GM18868 (cell line): ENCODE data around the gene HOXC6.
A peak's percentile ranks its signal among the peaks of the same experiment; 100 is the strongest.

Experiments
- ATAC-seq: cut with Tn5 transposase; IDR thresholded peaks from one replicate; pipeline ENCODE4 v1.9.1; 2021; ENCODE audit warnings: mild to moderate bottlenecking, moderate library complexity; ENCODE audit not compliant: unreplicated experiment

Gene HOXC6

DNA sequence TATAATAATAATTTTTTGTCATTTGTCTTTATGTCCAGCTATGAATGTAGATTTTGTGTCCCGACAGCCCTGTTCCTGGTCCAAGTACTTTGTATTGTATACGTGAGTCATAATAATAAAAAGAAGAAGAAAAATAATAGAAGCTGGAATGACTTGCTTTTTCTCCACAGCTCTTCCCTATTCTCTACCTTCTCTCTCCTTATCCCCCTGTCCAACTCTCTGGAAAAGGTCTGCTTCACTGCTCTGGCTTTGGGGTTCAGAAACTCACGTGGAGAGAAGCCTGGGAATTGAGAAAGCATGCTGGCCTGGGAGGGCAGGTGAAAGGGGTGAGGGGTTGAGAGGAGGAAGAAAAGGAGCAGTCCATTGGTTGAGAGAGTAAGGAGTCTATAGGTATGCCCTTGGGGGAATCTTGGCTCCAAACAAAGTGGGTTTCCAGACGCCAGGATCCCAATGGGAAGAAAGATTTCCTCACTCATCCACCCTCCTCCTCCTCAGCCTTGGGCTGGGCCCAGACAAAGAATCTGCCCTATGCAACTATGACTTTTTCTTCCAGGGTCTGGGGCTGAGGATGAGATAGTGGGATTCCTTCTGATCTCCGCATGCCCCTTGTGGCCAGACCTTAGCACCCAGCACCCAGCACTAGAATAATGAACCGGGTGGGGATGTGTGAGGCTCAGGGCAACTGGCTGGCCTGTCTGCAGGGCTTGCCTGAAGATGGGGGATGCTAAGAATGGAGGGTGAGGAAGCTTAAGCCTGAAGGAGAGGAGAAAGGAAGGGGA lies 15.4 kb upstream of the HOXC6 start:
- ATAC-seq, result no peak

DNA sequence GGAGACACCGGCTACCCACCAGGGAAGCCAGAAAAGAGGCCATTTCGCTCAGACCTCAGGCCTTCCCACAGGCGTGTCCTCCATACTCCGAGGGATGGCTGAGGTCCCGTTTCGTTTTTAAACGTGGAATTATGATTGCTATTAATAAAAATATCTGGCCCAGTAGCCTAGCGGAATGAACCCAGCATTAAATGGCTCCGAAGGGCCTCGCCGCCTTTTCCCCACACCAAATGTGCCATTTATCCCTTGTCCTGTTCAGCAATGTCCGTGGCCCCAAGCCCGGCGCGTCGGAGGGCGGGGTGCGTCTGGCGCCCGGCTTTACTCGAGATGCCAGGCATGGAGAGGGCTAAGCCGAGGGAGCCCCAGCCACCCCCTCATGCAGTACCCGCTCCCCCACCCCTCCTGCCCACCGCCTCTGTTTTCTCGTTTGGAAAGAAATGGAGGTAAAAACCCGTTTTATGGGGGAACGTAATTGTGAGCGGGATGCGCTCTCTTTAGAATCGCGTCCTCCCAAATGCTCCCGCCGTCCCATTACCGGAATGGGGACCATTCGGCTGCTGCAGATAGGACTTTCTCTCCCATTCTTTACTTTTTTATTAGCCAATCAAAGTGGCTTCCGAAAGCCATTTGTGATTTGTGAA lies 13.7 kb upstream of the HOXC6 start:
- no peak for ATAC-seq

DNA sequence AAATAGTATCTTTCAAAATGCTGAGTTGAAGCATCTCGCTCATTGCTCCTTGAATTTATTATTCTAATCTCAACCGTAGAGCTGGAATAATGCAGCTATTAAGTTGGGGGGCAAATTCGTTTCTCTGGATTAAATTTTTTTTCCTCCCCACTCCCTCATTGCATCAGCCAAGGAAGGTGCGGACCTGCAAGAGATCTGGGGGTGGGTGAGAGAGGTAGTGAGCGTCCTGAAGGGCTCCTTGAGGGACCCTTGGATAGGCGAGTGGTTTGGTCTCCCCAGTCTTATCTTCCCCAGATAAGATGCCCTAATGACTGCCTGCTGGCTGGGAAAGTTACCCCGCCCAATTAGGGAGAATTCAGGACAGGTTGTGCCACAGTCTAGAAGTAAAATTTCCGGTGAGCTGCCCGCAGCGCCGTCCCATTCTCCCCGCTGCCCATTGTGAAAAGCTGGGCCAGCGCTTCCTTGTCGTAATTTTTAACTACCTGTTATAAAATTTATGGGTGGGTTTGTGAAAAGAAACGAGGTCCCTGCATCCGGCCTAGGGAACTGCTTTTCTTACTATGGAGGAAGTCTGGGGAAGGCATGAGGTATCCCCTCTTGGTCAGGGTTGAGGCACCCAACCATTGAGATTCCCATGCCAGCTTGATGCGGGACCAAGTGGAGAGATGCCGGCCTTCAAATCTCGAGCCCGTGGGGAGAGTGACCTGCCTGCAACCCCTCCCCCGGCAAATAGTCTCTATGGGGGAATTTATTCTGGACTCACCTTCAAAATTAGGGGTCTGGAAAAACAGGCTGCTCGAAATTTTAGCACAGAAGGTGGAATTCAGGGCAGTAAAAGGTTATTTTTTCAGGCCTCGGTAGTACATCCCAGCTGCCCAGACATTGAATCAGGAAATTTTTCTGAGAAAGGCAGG lies 13.0 kb upstream of the HOXC6 start:
- ATAC-seq, result no peak

DNA sequence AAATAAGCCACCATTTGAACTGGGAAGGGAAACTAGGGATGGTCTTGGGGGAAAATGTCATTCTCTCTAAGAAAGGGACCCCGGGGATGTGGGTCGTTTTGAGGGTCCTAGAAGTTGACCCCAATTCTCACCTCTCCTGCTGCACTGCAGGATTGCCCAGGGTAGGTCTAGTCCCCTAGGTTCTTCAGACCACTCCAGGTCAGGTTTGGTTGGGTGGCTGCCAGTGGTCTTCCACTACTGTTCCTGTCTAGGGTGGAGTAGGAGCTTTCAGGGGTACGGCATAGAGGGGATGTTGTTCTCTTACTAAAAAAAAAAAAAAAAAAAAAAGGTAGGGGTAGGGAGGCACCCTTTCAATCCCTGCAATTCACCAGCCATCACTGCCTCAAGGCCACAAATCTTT lies 12.2 kb upstream of the HOXC6 start:
- ATAC-seq, result no peak

DNA sequence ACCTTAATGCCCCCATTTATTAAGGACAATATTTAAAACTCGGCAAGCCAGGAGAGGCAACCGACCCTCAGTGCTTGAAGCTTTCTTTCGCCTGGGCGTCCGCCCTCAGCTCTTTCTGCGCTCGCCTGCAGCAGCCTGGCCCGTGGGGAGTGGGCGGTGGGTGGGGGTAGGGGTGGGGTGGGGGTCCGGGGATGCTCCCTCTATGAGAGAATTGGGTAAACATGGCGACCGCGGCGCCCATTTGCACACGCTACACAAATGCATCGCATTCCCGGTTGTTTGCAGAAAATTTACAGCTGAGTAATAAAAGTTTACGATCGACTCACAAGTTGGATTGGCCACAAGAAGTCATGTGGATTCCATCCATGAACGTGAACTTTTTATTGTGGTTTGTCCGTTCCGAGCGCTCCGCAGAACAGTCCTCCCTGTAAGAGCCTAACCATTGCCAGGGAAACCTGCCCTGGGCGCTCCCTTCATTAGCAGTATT lies 11.7 kb upstream of the HOXC6 start:
- ATAC-seq, result no peak

DNA sequence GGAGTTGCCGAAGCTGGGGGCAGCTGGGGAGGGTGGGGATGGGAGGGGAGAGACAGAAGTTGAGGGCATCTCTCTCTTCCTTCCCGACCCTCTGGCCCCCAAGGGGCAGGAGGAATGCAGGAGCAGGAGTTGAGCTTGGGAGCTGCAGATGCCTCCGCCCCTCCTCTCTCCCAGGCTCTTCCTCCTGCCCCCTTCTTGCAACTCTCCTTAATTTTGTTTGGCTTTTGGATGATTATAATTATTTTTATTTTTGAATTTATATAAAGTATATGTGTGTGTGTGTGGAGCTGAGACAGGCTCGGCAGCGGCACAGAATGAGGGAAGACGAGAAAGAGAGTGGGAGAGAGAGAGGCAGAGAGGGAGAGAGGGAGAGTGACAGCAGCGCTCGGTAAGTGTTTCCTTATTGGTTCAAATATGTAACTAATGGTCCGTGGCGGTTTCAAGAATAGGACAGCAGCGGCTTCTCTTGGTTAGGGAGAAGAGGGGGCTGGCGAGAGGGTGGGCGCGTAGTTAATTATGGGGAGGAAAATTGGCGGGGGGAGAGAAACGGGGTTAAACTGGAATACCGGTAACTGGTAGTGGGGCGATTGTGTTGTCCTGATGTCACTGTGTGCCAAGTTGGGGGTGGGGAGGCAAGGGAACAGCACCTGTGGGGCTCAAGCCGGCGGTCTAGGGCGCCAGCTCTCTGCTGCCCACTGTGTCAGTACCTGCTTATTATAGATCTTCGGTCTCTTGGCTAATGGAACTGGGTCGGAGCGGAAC lies 11.0 kb upstream of the HOXC6 start:
- ATAC-seq, result peak; percentile 26

DNA sequence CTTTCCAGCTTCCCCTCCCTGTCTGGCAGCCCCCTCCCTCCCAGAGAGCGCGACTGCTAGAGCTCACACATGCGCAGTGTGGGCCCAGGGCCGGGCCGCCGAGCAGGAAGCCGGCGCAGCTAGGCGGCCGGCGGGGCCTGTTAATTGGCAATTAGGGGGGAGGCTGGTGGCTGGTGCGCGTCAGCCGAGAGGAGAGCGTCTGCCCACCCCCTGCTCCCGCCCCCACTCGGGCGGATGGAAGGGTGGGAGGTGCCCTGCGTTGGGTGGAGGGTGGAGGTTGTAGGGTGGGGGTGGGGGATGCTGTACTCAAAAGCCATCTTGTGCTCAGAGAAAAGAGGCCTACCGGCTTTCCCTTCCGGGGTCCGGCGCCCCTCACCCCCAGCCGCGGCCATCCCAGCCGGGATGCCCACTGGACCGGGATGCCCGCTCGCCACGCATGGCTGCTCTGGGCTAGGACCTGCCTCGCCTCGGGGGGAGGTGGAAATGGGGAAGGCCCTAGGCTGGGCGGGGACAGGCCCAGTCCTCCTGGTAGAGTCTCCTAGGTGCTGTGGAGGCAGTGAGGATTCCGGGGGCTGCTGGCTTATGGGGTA lies 10.3 kb upstream of the HOXC6 start:
- peak; percentile 79 for ATAC-seq

DNA sequence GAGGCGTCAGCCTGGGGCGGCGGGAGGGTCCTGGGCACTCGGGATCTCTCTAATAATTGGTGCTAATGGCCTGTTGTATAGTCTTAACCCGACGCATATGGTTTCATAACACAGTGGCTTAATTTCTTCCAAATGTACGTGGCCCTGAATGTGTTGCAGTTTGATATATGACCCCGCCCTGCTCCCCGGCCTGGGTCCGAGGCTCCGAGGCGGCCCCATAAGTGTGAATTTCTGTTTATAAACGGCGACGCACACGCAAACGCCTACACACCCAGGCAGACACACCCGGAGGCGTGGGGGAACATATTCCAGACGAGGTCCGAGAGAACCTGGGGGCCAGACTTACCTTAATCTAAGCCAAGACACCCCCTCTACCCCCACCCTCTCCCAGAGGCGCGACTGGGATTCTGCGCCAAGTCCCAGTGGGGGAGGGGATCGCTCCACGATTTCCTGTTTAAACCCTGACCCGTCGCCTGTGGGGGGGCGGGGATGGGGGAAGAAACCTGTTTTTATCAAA lies 9.7 kb upstream of the HOXC6 start:
- no peak for ATAC-seq

DNA sequence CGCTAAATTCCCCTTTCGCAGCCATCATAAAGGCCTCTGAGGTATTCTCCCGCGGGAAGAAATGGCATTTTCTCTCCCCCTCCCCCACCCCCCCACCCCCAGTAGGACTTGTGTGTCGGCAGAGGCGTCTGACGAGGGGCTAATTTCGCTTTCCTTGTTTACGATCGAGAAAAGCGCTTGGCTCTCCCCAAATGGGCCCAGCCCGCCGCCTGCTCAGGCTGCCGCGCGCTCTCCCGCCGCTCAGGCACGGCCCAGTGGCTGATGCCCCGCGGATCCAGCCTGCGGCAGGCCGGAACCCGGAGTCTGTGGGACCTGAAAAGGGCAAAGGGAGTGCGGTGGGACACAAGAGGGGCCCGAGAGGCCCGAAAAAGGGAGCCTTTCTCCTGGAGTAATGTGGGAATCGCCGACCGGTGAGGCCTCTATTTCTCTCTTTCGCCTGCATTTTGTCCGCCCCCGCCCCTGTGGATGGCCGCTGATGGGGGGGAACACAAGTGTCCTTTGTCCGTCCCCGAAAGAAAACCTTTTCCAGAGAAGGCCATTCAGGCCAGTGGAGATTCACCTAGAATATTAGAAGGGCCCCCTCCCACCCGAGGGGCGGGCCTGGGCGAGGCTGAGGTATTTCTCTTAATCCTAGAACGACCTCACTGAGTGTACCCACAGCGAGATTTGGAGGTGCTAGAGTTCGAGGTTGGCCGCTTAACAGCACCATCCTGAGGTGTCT lies 9.0 kb upstream of the HOXC6 start:
- ATAC-seq, result no peak

DNA sequence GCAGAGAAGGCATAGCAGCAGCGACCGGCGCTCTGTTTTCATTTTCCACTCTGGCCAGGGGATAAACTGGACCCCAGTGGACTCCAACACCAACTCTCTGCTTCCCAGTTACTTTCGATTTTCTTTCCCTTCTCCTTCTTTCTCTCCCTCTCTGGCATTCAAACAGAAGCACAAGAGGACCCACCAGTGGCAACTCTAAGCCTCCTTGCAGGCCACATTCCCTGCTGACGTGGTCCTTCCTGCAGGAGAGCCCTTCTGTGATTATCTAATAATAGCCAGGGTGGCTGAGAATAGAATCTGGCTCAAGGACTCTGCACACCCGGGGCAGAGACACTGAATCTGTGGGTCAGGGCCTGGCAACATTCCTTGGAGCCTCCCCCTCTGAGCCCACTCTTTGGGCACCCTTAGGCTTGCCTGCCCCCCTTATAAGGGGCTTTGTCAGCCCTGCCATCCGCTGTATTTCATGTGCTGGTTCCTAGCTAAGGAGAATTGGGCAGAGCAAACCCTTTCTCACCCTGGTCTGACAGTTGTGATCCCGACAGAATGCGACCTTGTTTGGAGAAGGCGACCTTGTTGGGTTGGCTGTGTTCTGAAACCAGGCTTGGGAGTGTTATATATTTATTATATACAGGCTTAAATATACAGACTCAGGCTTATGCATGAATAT lies 8.2 kb upstream of the HOXC6 start:
- ATAC-seq, result no peak

DNA sequence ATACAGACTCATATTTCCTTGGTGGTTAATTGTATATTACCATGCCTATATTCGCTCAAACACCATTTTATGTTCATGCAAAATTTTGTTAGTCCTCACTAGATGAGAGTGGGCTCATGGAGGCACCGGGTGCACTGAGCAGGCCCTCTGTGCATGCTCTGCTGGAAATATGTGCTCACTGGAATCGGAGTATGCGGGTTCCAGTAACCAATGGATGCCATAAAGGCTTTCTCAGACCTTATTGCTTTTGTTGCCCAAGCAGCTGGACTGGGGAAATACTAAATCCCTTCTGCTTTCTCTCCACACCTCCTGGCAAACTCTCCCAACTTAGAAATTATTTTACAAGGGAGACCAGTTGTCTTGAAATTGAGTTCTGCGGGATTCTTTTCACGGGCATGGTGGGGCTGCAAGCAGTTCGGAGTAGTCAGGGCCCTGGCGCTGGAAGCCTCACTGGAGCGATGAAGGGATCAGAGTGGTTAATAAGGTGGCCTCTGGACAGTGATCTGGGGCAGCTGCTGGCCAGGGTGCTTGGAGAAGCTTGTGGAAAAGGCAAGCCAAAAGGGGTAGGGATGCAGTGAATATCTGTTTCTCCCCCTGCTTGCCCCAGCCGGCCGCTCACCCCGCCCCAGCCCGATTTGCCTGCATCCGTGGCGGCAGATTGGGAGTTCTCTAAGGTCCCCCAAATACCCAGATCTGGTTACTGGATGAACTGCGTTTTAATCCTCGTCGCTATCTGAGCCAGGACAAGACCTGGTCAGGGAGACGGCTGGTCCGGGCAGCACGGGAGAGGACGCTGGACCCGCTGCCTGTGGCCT lies 7.4 kb upstream of the HOXC6 start:
- no peak for ATAC-seq

DNA sequence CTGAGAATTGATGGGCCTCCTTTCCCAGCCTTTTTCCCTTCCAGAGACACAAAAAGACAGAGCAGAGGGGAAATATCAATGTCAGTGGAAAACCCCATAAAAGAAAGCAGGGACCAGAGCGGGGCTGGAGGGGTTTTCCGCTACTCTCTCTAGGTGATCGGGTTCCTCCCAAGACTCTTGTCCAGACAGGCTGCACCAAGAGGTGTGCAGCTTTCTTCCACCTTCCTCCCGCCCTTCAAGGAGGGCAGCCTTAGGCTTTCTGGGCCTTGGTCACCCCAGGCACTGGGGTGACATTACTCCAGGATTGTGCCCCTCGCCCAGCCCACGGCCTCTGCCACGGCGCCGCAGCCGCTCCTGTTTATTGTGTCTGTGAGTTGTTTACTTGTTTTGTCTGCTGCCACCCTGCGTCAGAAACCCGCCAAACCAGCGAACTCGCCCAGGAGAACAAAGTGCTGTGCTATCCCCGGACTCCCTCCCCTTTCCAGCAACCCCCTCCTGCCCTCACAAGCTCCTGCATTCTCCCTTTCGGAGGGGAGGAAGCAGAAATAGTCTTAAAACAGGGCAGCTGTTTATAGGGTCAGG lies 6.7 kb upstream of the HOXC6 start:
- peak; percentile 25 for ATAC-seq

DNA sequence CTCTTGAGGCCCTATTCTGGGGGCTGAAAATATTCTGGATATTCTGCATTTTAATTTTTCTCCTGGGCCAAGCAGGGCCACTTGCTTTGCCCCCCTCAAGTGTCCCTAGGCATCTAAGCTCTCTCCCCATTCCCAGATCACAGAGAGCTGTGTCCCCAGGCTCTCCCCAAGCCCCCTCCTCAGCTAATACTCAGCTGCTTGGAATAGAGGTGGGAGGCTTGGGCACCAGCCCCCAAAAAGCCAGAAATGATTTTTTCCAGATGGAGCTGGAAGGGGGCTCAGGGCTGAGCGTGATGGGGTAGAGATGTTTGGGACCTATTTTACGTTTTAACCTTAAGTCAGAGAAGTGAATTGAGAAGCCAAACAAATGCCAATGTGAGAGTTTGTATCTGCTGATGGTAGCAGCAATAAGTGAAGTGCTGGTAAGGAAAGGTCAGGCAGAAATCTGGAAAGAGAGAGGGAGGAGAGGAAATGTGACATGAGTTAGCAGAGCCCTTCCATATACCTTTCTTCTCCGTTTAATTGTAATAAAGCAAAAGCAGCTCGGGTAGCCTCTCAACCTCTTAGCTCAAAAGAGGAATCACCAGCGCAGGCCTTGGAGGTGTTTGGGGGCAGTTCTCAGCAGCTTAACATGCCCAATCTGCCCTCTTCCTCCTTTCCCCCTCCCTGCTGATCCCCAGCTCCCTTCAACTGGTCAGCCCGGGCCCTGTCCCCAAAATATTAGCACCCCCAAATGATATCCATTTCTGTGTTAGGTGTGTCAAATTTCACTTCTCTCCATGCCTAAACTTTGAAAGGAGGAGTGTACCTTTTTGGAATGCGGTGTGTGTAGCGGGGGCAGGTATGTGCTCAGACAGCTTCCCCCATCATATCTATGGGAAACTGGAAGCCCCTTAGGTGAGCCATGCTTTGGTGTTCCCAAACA lies 5.0 kb upstream of the HOXC6 start:
- ATAC-seq, result no peak

DNA sequence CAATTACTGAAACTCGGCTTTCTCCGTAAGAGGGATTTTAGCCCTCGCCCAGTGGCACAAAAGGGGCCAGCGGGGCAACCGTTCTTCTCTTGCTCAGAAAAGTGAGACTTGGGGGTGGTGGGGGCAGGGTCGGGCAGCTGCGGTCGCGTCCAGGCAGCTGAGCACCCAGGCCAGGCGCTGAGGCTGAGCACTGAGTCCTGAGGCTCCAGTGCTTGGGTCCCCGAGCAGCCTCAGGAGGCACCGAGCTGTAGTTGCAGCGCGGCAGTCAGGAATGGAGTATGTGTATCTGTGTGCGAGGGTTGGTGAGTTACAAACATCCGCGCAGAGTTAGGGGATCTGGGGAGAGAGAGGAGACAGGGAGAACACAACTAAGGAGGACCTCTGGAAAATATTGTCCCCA lies 4.1 kb upstream of the HOXC6 start:
- no peak for ATAC-seq

DNA sequence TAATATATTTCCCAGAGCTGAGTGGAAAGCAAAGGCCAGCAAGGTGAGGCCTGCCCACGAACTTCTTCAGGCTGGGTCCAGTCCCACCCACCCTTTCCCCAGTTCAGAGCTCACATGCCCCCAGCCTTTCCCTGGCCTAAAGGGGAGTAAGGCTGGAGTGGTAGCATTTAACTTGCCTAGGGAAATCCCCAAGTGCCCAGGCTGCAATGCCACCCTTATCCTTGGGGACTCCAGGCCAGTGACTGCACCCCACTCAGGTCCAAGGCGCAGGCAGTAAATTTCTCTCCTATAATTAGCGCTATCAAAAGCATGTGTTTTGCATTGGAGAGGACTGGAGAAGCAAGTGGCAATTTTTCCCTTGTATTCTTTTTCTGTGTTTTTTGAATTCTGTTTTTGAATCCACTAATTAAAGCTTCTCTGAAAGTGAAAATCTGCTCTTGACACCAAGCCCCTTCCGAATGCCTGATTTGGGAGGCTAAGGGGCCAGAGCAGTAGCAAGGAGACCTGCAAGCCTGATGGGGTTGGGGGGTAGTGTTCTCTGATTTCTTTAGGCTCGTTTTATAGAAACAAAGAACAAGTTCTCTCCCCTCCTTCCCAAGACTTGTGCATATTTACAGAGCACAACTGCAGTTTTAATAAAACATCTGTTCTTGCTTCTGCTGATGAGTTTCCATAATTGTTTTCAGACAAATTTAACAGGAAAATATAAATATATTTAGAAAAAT lies 3.5 kb upstream of the HOXC6 start:
- ATAC-seq, result no peak
